ENCODE measurements around the gene OR2T1.
"Not testable (repeated sequence)": the region's sequence is repeated elsewhere in the genome, so short reads cannot be mapped to it uniquely, and the experiment has no call there.

Gene OR2T1, protein sequence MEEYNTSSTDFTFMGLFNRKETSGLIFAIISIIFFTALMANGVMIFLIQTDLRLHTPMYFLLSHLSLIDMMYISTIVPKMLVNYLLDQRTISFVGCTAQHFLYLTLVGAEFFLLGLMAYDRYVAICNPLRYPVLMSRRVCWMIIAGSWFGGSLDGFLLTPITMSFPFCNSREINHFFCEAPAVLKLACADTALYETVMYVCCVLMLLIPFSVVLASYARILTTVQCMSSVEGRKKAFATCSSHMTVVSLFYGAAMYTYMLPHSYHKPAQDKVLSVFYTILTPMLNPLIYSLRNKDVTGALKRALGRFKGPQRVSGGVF

DNA sequence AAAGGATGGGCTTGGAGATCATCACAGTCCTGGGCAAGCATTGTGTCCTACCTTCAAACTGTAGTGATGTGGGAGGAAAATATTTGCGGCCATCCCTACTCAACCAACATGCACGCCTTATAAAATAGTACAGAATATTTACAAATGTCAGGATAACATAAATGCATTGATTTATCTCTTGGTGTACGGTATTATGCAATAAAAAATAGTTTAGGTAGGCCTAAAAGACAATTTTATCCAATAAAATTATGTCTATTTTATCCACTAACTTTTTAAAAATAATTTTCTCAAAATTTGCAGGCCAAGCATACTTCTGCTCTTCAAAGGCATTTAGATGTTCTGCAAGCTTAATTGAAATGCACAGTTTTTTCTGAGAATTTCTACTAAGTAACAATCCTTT is at the start of gene OR2T1:
Gene OR2T1 (plus strand): TSS at position 301 of the 400 bp plus-strand sequence. CDS start 3,100 bp downstream, outside the sequence.
- DNase-seq (ENCODE audit: low read depth), result no peak

DNA sequence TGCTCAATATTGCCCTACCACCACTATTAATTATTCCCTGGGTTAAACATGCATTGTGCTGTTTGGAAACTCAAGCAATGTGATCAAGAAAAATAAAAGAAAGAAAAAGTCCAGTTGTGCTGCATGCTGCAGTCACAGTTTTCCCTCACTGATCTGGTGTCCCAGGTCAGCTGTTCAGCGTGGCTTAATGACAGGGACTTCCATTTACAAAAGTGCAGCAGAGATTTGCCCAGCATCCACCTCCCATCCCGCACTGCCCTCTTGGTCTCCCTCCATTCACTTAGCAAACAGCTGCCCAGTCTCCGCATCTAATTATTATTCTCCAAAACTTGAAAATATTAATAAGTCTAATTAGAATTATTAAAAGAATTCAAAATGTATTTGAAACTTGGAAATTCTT is 43.4 kb upstream of the OR2T1 start:
- DNase-seq (ENCODE audit: low read depth), result no peak

DNA sequence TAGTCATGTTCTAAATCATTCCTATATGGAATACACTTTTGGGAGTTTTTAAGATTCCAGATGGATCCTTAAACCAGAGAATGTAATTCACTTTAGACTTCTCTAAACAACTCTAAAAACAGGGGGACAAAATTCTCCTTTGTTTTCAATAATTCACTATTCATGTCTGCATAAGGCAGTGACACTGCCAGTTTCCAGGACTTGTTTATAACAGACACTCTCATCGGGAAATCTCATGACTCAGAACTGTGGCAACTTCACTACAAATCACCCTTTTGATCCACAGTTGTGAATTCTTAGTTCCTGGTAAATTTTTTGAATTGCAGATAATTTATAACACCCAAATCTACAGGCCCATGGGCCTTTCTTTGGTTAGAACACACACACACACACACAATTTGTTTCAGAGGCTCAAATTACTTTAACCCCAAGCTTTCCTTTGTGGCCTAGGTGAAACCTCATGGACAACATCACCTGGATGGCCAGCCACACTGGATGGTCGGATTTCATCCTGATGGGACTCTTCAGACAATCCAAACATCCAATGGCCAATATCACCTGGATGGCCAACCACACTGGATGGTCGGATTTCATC is 41.6 kb upstream of the OR2T1 start, which contains the start of gene OR2T4:
Gene OR2T4 (plus strand): TSS at position 545 of the 595 bp plus-strand sequence. CDS start 0 bp downstream, at position 545.
- no peak for DNase-seq (ENCODE audit: low read depth)

DNA sequence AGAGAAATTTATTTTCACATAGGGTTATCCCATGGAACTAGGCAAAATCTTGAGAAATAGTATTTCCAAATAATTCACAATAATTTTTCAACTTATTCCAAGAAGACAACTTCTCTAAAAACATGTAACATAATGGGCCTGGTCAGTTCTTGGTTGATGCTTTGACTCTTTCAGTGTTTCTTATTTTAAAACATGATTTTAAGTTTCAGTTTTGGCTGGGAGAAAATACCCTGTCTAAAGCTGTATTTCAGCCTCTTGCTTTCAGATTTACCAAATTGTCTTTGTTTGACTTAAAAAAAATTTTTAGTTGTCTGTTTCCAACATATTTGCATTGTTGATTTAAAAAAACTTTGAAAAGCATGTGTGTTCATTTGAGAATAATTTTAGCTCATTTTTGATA is 36.2 kb upstream of the OR2T1 start:
- no peak for DNase-seq (ENCODE audit: low read depth)

DNA sequence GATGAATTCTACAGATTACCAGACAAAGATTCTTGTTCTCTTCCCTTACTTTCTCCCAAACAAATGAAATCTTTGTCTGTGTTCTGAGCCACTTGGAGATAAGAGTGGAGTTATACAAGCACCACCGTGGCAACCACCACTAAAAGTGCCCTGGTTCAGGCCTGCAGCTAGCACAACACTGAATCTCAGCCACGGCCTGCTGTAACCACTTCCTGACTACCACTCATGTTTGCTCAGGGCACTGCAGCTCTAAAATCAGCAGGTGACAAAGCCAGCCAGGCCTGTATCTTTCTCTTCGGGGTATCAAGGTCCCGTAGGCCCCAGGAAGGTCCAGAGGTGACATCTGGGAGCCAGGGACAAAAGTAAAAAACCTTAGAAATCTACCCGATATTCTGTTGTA is 30.5 kb upstream of the OR2T1 start:
- DNase-seq (ENCODE audit: low read depth), result no peak

GRCh38 chr1:248373761-248374160 is 29.1 kb upstream of the OR2T1 start:
- DNase-seq (ENCODE audit: low read depth), result no peak

- DNase-seq (ENCODE audit: low read depth), result no peak
Observed at GRCh38 chr1:248375446-248375845, 27.4 kb upstream of the OR2T1 start, which contains the start of gene OR2T6. Gene OR2T6, plus strand, starts transcription at chr1:248375746. Its CDS starts 11,863 bp downstream, at chr1:248387609.

DNA sequence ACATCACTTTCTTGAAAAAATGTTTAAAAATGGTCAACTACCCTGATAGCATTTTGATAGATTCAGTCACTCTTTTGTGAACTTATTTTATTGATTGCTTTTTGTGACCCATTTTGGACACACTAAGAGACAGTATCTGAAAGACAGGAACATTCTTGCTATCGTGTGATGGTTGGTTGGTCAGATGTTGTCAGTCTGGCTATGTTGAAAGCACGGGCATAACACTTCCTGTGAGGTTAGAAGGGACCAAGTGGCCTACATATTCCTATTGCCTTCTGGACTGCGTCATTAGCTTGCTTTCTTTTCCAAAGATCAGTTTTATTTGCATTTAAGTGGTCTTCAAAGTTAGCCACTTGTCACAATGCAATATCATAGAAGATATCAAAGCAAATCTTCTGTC is 25.9 kb upstream of the OR2T1 start:
- no peak for DNase-seq (ENCODE audit: low read depth)

DNA sequence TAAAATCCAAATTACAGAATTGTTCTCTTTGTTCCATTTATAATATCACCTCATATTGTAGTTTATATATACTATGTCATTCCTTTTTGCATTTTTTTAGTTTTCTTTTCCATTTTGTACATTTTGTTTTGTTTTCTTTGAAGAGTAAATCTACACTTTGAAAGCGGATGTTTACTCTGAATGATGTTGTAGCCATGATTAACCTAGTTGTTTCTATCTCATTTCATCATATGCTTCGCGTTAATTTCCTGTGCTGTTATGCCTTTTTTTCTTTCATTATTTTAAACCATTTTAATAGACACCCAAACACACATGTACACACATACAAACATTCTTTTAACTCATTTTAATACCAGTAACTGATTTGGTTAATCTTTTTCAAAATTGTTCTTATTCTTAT is 22.0 kb upstream of the OR2T1 start:
- no peak for DNase-seq (ENCODE audit: low read depth)

- DNase-seq (ENCODE audit: low read depth), result no peak
Observed at GRCh38 chr1:248388426-248388825, 14.4 kb upstream of the OR2T1 start.

- no peak for DNase-seq (ENCODE audit: low read depth)
Observed at GRCh38 chr1:248393050-248393449, 9.8 kb upstream of the OR2T1 start.

GRCh38 chr1:248404024-248404423 is 1.2 kb downstream of the OR2T1 start:
- DNase-seq (ENCODE audit: low read depth), result no peak

DNA sequence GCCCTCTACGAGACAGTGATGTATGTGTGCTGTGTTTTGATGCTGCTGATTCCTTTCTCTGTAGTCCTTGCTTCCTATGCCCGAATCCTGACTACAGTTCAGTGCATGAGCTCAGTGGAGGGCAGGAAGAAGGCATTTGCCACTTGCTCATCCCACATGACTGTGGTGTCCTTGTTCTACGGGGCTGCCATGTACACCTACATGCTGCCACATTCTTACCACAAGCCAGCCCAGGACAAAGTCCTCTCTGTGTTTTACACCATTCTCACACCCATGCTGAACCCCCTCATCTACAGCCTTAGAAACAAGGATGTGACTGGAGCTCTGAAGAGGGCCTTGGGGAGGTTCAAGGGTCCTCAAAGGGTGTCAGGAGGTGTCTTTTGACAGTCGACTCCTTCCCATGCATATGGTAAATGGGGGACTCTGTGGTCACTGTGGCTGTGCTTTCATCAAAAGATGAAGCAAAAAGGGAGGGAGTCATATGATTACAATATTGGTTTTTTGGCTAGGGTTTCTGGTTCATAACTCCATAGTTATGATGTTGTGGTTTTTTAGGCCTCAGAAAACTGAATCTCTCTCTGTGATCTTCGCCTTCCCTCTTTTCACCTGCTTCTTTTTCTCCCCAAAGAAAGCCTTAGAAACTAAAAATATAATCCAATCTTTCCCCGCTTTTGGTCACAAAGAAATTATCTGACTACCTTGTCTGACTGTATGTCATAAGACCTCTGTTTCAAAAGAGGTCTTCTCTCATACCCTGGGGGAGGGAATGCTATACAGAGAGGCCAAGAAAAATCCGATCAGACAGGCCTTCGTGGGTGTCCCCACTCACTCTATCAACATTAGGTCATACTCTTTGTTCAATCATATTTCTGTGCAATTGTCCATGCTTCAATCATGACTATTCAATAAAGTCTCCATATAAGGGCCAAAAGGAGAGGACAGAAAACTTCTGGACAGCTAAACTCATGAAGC is 4.2 kb downstream of the OR2T1 start:
- no peak for DNase-seq (ENCODE audit: low read depth)

DNA sequence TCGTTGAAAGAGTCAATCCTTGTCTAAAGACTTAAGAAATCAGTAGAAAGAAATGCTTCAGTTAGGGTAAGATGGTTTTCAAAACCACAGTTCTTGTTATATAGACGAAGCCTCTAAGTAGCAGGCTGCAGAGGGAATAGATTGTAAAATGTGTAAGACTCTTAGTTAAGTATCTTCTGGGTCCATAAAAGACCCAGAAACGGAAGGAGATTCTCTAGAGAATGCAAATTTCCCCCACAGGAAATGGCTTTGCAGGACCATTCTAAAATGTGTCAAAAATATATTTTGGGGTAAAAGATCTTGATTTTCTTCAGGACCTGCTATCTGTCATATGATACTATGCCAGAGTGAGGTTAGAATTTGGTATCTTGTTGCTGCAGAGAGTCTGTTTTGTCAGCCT is 13.4 kb downstream of the OR2T1 start:
- DNase-seq (ENCODE audit: low read depth), result no peak

- DNase-seq (ENCODE audit: low read depth), result no peak
Observed at GRCh38 chr1:248417854-248418253, 15.0 kb downstream of the OR2T1 start.

GRCh38 chr1:248421384-248421783 is 18.5 kb downstream of the OR2T1 start:
- no peak for DNase-seq (ENCODE audit: low read depth)

- not testable (repeated sequence) for DNase-seq (ENCODE audit: low read depth)
Observed at GRCh38 chr1:248427526-248428191, 24.8 kb downstream of the OR2T1 start.

DNA sequence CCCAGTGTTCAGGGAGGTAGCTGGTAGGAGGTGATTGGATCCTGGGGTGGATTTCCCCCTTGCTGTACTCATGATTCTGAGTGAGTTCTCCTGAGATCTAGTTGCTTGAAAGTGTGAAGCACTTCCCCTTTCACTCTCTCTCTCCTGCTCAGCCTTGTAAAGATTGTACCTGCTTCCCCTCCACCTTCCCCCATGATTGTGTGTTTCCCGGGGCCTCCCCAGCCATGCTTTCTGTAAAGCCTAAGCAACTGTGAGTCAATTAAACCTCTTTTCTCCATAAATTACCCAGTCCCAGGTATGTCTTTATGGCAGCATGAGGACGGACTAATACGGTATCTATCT is 25.3 kb downstream of the OR2T1 start:
- not testable (repeated sequence) for DNase-seq (ENCODE audit: low read depth)

DNA sequence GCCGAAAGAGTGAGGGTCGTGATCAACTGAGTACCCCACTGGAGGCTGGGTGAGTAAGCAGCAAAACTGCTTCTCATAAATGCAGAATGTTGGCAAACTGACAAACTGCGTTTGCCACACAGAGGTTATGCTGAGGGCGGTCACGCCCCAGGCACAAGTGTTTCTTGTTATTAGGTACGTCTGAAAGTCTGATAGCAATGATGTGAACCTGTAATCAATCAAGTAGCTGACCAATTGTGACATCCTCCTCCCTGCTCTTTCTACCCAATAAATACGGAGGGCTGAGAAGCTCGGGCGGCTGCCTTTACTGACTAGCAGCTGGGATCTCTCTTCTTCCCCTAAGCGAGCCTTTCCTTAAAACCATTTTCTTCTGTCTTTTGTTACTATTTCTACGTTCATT is 28.8 kb downstream of the OR2T1 start:
- not testable (repeated sequence) for DNase-seq (ENCODE audit: low read depth)

- not testable (repeated sequence) for DNase-seq (ENCODE audit: low read depth)
Observed at GRCh38 chr1:248432201-248432600, 29.4 kb downstream of the OR2T1 start.

GRCh38 chr1:248433811-248434415 is 31.1 kb downstream of the OR2T1 start:
- not testable (repeated sequence) for DNase-seq (ENCODE audit: low read depth)

Measured in activated T-cell treated with anti-CD3 and anti-CD28 coated beads for 48 hours (primary cell).